HG02973 (cell line): ENCODE results near the gene NDUFB1.

Experiments
- ATAC-seq: cut with Tn5 transposase; IDR thresholded peaks from one replicate; pipeline ENCODE4 v1.9.1; 2021; ENCODE audit warnings: moderate library complexity; ENCODE audit not compliant: unreplicated experiment

Gene NDUFB1

DNA sequence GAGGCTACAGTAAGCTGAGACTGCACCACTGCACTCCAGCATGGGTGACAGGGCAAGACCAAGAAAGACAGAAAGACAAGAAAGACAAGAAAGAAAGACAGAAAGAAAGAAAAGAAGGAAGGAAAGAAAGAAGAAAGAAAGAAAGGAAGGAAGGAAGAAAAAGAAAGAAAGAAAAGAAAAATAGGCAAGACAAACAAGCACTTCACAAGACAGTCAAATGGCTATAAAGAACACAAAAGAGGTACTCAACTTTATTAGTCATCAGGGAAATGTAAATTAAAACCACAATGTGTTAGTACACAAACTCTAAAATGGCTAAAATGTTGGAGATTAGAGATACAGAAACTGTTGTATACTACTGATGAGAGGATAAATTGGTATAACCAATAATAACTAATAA is 21.7 kb downstream of the NDUFB1 start:
- no peak for ATAC-seq

DNA sequence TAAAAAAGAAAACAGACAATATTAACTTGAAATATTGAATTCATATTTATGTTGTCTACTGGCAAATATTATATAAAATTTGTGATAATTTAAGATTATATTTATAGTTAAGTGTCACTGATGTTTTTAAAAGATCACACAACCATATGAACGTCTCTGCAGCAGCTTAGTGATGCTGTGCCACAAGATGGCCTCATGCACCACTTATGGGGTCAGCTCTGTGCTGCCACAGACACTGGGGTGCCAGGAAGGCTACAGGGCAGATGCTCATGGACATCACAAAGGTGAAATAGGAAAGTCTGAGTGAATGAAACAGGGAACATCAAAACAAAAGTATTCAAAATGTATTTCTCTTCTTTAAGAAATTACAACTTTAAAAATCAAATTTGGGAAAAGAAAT is 28.2 kb downstream of the NDUFB1 start:
- ATAC-seq = no peak

DNA sequence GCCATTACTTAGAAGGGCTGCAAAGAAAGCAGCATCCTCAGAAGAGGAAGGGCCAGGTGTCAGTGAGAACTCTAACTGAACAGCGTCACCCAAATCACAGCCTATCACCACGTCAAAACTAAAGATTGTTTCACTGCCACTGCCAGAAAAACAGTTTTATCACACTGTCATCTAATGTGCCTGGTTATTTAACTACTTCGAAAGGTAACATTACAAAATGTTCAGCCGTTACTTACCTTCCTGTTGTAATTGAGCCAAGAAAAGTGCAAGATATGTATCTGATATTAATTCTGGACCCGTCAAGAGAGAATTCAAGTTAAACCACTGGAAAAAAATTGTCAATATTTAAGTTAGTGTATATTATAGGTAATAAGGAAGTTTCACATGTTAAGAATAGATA is 33.0 kb downstream of the NDUFB1 start:
- ATAC-seq = no peak

DNA sequence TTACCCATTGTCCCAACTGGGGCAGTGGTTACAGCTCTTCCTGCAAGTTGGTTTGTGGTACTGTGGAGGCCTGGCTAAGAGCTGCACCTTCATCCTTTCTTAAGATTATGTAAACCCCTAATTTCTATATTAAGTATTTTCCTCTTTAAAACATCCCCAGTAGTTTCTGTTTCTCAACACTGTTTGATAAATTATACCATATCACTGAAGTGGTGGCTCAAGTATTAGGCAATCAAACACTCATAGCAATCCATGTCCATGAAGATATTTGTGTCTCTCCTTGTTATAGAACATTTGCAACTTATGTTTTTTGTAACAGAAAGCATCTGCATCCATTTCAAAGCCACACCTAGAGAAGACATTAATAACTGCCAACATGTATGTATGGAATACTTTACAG is 47.0 kb downstream of the NDUFB1 start:
- ATAC-seq = no peak
